K562 (cell line): ENCODE measurements around the gene TBP. TPM values are rescaled to one million over a fixed set of nuclear protein-coding genes. Genes with fewer than 3 reads are reported as not detected.

Experiments used
- ARID1B ChIP-seq: fragments of 450-650 bp; IDR thresholded peaks from 2 replicates; pipeline ENCODE4 v1.6.1; 2016; ENCODE audit warnings: antibody characterized with exemption, mild to moderate bottlenecking, inconsistent platforms
- DACH1 ChIP-seq: fragments of 450-650 bp; IDR thresholded peaks from 2 replicates; pipeline ENCODE4 v1.6.1; 2018; ENCODE audit not compliant: partially characterized antibody
- HDAC1 ChIP-seq, 2 experiments: fragments of 450-650 bp; IDR thresholded peaks; 2 replicates each; pipeline ENCODE4 v1.6.1; 2016 to 2017; ENCODE audit warnings: inconsistent platforms in 1 of 2, mild to moderate bottlenecking in 1 of 2, moderate library complexity in 1 of 2
- KAT7 ChIP-seq: sonication (generic); formaldehyde crosslinking; IDR thresholded peaks from 2 replicates; pipeline ENCODE4 v1.8.0; 2022; ENCODE audit warnings: missing genetic modification reagents, mild to moderate bottlenecking, borderline replicate concordance
- MBD2 ChIP-seq: sonication (generic); IDR thresholded peaks from 2 replicates; pipeline ENCODE4 v1.6.1; 2016; ENCODE audit warnings: low read depth, borderline replicate concordance
- PHB ChIP-seq: fragments of 250-450 bp; sonication (Bioruptor Pico); IDR thresholded peaks from 2 replicates; pipeline ENCODE4 v1.5.0; 2021
- RBFOX2 ChIP-seq: fragments of 200-400 bp; formaldehyde crosslinking; IDR thresholded peaks from 2 replicates; pipeline ENCODE4 v1.6.1; 2017; ENCODE audit warnings: low read depth, mild to moderate bottlenecking, low read length, moderate library complexity
- RNF2 ChIP-seq: sonication (generic); IDR thresholded peaks from 2 replicates; pipeline ENCODE4 v1.6.1; 2016
- TEAD4 ChIP-seq, 2 experiments: sonication (generic) in 1 of 2; formaldehyde crosslinking in 1 of 2; IDR thresholded peaks; 2 replicates each; pipeline versions ENCODE4 v1.6.1 to v1.8.0; 2012 to 2022; ENCODE audit warnings: borderline replicate concordance in 1 of 2, inconsistent platforms in 1 of 2, low read length in 1 of 2, mild to moderate bottlenecking in 1 of 2, missing genetic modification reagents in 1 of 2
- TFAP4 ChIP-seq: sonication (generic); formaldehyde crosslinking; IDR thresholded peaks from 2 replicates; pipeline ENCODE4 v1.8.0; 2022; ENCODE audit warnings: missing genetic modification reagents, mild to moderate bottlenecking, moderate library complexity, borderline replicate concordance
- ZFP91 ChIP-seq: sonication (generic); formaldehyde crosslinking; IDR thresholded peaks from 2 replicates; pipeline ENCODE4 v1.8.0; 2022; ENCODE audit warnings: mild to moderate bottlenecking, missing genetic modification reagents
- ZSCAN29 ChIP-seq: fragments of 450-650 bp; IDR thresholded peaks from 2 replicates; pipeline ENCODE4 v1.6.1; 2017
- polyA plus RNA-seq, 8 experiments: library from polyadenylated mRNA; depleted of rRNA in 4 of 8; stranded (reverse) in 5 of 8; unstranded in 3 of 8; fragments of >200 nt; fragmentation: Nextera tagmentation in 2 of 8; fragmentation: Illumina TruSeq in 1 of 8; extraction: Ambion mirVana in 2 of 8; extraction: Trizol in 1 of 8; gene quantifications; 2 replicates each; pipeline versions ENCODE4 v1.2.1 to v1.2.3, GENCODE V29; 2011 to 2014; ENCODE audit warnings: inconsistent platforms in 1 of 8, missing spikeins in 1 of 8
- total RNA-seq, 7 experiments: library from RNA; depleted of rRNA in 6 of 7; stranded (reverse); fragments of >200 nt in 6 of 7; fragmentation: Illumina TruSeq in 2 of 7; extraction: Trizol in 2 of 7; gene quantifications; 2 replicates each; pipeline versions ENCODE4 v1.2.1 to v1.2.3, GENCODE V29; 2011 to 2021; ENCODE audit warnings: low replicate concordance in 1 of 7
- TF ChIP-seq, protein P1 (sequence below): fragments of 250-450 bp; sonication (Bioruptor Pico); IDR thresholded peaks from 2 replicates; pipeline ENCODE4 v1.5.0; 2020; ENCODE audit warnings: mild to moderate bottlenecking, borderline replicate concordance
- TF ChIP-seq, protein P2 (sequence below), 2 experiments: fragments of 450-650 bp; IDR thresholded peaks; 2 replicates each; pipeline ENCODE4 v1.6.1; 2018; ENCODE audit warnings: mild to moderate bottlenecking in 2 of 2, low read depth in 1 of 2; ENCODE audit not compliant: partially characterized antibody in 2 of 2

The TBP gene
- total and polyA plus RNA-seq, 9 of the 15 experiments (the other 6 are each of a cell fraction or from before 2014, with no cell fraction given): 28.5 to 86.1 (median 39.5) TPM

- TF ChIP-seq TFAP4 (CRISPR knock-in tag) (peak; percentile 94), ZFP91 (0 out of 2 replicates have a peak, but pooled peaks have one; percentile 51), MBD2 (peak; percentile 93), RNF2 (no peak), DACH1 (no peak), ZSCAN29 (no peak), PHB (CRISPR knock-in tag) (no peak), HDAC1 (IDR thresholded peaks at IDR 0.05) (peak in 1 of 2 experiments; percentile 67; a peak in 2 of 4 replicates), RBFOX2 (peak; percentile 94), TEAD4 (IDR thresholded peaks at IDR 0.05; ENCODE audit: low read length) (0 out of 2 replicates have a peak, but pooled peaks have one; percentile 36), TEAD4 (CRISPR knock-in tag; IDR thresholded peaks at IDR 0.05; ENCODE audit: borderline replicate concordance) (peak; percentile 87; the same call in 1 of the 2 replicates), KAT7 (CRISPR knock-in tag) (peak; percentile 88; the same call in 1 of the 2 replicates), ARID1B (no peak)
- TF ChIP-seq, protein P1, sequence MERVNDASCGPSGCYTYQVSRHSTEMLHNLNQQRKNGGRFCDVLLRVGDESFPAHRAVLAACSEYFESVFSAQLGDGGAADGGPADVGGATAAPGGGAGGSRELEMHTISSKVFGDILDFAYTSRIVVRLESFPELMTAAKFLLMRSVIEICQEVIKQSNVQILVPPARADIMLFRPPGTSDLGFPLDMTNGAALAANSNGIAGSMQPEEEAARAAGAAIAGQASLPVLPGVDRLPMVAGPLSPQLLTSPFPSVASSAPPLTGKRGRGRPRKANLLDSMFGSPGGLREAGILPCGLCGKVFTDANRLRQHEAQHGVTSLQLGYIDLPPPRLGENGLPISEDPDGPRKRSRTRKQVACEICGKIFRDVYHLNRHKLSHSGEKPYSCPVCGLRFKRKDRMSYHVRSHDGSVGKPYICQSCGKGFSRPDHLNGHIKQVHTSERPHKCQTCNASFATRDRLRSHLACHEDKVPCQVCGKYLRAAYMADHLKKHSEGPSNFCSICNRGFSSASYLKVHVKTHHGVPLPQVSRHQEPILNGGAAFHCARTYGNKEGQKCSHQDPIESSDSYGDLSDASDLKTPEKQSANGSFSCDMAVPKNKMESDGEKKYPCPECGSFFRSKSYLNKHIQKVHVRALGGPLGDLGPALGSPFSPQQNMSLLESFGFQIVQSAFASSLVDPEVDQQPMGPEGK (CRISPR knock-in tag): no peak
- TF ChIP-seq, protein P2, sequence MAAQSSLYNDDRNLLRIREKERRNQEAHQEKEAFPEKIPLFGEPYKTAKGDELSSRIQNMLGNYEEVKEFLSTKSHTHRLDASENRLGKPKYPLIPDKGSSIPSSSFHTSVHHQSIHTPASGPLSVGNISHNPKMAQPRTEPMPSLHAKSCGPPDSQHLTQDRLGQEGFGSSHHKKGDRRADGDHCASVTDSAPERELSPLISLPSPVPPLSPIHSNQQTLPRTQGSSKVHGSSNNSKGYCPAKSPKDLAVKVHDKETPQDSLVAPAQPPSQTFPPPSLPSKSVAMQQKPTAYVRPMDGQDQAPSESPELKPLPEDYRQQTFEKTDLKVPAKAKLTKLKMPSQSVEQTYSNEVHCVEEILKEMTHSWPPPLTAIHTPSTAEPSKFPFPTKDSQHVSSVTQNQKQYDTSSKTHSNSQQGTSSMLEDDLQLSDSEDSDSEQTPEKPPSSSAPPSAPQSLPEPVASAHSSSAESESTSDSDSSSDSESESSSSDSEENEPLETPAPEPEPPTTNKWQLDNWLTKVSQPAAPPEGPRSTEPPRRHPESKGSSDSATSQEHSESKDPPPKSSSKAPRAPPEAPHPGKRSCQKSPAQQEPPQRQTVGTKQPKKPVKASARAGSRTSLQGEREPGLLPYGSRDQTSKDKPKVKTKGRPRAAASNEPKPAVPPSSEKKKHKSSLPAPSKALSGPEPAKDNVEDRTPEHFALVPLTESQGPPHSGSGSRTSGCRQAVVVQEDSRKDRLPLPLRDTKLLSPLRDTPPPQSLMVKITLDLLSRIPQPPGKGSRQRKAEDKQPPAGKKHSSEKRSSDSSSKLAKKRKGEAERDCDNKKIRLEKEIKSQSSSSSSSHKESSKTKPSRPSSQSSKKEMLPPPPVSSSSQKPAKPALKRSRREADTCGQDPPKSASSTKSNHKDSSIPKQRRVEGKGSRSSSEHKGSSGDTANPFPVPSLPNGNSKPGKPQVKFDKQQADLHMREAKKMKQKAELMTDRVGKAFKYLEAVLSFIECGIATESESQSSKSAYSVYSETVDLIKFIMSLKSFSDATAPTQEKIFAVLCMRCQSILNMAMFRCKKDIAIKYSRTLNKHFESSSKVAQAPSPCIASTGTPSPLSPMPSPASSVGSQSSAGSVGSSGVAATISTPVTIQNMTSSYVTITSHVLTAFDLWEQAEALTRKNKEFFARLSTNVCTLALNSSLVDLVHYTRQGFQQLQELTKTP (IDR thresholded peaks at IDR 0.05; ENCODE audit: low read depth in 1 of 2, partially characterized antibody in 2 of 2): peak in 1 of 2 experiments; percentile 22
Observed at GRCh38 chr6:170554013-170554795, at the start of gene TBP (continued).
